GM11168 (cell line): ENCODE measurements around the gene MTHFSD.
"Not testable (repeated sequence)": the region's sequence is repeated elsewhere in the genome, so short reads cannot be mapped to it uniquely, and the experiment has no call there.

Experiments
- in situ Hi-C: fragments of 300-500 bp; cut with MboI; formaldehyde crosslinking; loops from one replicate; pipeline ENCODE4 v1.12.0; 2022; ENCODE audit warnings: low sequenced_read_pairs; ENCODE audit not compliant: unreplicated experiment

Gene MTHFSD

GRCh38 chr16:86554917-86555703 lies at the start of gene MTHFSD:
Gene MTHFSD, minus strand, starts transcription at chr16:86555235. Its CDS starts 51 bp downstream, at chr16:86555184.
- in situ Hi-C loops = loop anchor here (25.0 kb wide), 1 partner anchor 732 kb away; no protein-coding TSS in a partner anchor

- in situ Hi-C loops = no loop called here
Observed at GRCh38 chr16:86604436-86605193, 49.6 kb upstream of the MTHFSD start.

- in situ Hi-C loops = no loop called here
Observed at GRCh38 chr16:86602521-86602920, 47.5 kb upstream of the MTHFSD start.

- in situ Hi-C loops = no loop called here
Observed at GRCh38 chr16:86601356-86601755, 46.3 kb upstream of the MTHFSD start.

GRCh38 chr16:86598607-86599565 lies 43.9 kb upstream of the MTHFSD start:
- in situ Hi-C loops = no loop called here

GRCh38 chr16:86597880-86598606 lies 43.0 kb upstream of the MTHFSD start:
- in situ Hi-C loops = no loop called here

- in situ Hi-C loops = no loop called here
Observed at GRCh38 chr16:86597126-86597879, 42.3 kb upstream of the MTHFSD start.

GRCh38 chr16:86595983-86596605 lies 41.1 kb upstream of the MTHFSD start:
- in situ Hi-C loops = no loop called here

GRCh38 chr16:86594721-86595120 lies 39.7 kb upstream of the MTHFSD start:
- in situ Hi-C loops = no loop called here

- in situ Hi-C loops = no loop called here
Observed at GRCh38 chr16:86593913-86594620, 39.0 kb upstream of the MTHFSD start.

GRCh38 chr16:86591270-86591669 lies 36.2 kb upstream of the MTHFSD start:
- in situ Hi-C loops = no loop called here

GRCh38 chr16:86590501-86591144 lies 35.6 kb upstream of the MTHFSD start:
- in situ Hi-C loops = no loop called here

- in situ Hi-C loops = not testable (repeated sequence)
Observed at GRCh38 chr16:86587955-86588354, 32.9 kb upstream of the MTHFSD start.

- in situ Hi-C loops = no loop called here
Observed at GRCh38 chr16:86587487-86587886, 32.5 kb upstream of the MTHFSD start.

GRCh38 chr16:86585821-86586611 lies 31.0 kb upstream of the MTHFSD start:
- in situ Hi-C loops = no loop called here
